Measurements from ENCODE around the gene PAMR1. TPM values are rescaled to one million over a fixed set of nuclear protein-coding genes. Genes with fewer than 3 reads are reported as not detected.

PAMR1 gene
- total RNA-seq, 1 experiment from 2014 or later, result 2.3 TPM

DNA sequence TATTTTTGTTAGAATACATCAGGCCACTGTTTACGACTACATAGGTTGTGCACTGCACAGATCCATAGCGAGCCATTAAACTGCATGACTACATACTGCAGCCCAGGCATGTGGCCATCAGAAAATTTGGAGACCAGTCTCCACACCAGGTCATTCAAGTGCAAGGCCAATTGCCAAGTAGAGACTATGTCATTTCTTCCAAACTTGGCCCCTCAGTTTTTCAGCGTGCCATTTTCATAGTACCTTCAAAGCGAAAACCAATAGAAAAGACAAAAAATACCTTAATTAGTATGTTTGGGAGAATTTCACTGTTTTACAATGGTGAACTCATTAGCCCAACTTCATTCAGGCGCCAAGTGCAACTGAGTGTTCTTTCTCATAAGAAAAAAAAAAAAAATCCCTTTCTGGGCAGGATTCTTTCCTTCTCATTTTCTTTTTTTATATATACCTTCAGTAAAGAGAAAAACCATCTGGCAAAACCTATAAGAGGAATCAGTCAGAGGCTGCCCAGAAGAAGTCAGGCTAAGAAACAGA is 30.4 kb downstream of the PAMR1 start:
- Histone ChIP-seq H3K9me3 (replicated peaks) (no peaks in the 10 kb centered on the region), H3K27me3 (no peaks in the 10 kb centered on the region), H3K4me1 (no peaks in the 10 kb centered on the region), H3K4me3 (no peak overlapping the region), H3K27ac (no peak overlapping the region), H3K36me3 (no peaks in the 10 kb centered on the region)
- DNase-seq, result no peak

DNA sequence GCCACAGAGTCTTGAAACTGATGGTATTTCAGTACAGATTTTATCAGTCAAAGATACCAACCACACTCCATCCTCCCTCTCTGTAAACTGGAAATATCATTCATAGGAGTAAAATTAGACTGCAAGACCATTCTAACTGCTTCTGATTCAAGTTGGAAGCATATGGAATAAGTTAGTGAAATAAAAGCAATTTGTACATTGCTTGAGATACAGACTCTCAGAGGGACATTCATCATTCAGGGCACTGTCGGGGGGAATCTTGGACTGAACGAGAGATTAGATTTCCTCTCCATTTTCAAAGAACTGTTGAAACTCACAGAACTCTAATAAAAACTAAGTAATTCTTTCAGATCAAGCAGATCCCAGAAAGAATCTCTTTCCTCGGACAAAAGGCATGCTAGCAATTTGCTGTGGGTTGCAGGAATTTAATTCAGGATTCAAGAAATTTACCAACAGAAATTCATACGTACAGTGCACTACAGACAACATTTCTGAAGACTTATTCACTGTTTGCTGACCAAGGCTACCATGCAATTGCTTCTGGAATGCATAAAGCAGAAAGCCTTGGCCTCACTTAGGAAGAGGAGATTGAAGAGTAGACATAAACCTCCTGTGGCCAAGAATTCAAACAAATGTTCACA is 34.1 kb downstream of the PAMR1 start:
- no peaks in the 10 kb centered on the region for H3K4me1 ChIP-seq
- H3K4me3 ChIP-seq, result no peak overlapping the region
- no peak for DNase-seq
- no peaks in the 10 kb centered on the region for H3K9me3 ChIP-seq (replicated peaks)
- H3K27me3 ChIP-seq, result no peaks in the 10 kb centered on the region
- no peak overlapping the region; the same call in 1 of the 2 replicates for H3K27ac ChIP-seq
- no peaks in the 10 kb centered on the region for H3K36me3 ChIP-seq

DNA sequence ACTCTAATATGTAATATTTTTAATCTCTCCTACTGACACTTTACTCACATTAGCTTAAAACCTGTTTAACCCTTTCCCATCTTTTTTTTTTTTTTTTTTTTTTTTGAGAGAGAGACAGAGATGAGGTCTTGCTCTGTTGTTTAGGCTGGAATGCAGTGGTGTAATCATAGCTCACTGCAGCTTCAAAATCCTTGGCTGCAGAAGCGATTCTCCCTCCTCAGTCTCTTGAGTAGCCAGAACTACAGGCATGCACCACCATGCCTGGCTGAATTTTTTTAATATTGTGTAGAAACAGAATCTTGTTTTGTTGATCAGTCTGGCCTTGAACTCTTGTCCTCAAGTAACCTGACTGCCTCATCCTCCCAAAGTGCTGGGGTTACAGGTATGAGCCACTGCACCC is 37.3 kb downstream of the PAMR1 start:
- Histone ChIP-seq H3K4me3 (no peak overlapping the region), H3K27me3 (no peaks in the 10 kb centered on the region), H3K4me1 (no peaks in the 10 kb centered on the region), H3K27ac (no peak overlapping the region), H3K36me3 (no peaks in the 10 kb centered on the region), H3K9me3 (replicated peaks) (no peaks in the 10 kb centered on the region)
- no peak for DNase-seq

DNA sequence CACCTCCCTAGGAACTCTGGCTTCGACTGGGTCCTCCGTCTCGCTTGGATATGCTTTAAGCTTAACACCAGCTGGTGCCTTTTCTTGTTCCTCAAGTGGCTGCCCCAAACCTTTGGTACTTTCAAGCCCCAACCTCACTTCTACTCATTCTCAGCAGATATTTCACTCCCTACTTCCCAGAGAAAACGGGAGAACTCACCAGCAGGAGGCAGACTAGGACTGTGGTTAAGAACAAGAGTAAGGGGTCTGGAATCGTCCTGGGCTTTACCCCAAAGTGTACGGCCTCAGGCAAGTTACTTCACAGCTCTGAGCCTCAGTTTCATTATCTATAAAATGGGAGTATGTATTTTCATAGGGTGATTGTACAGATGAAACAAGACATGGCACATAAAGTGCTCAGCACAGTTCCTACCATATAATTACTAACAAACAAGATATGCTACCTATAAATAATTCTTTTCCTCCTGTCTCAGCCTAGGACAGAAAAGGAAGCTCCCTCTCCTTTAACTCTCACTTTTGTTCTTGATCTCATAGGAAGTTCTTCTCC is 37.8 kb downstream of the PAMR1 start:
- Histone ChIP-seq H3K36me3 (no peaks in the 10 kb centered on the region), H3K9me3 (replicated peaks) (no peaks in the 10 kb centered on the region), H3K4me1 (no peaks in the 10 kb centered on the region), H3K4me3 (no peak overlapping the region), H3K27ac (no peak overlapping the region), H3K27me3 (no peaks in the 10 kb centered on the region)
- peak; percentile 61 to 68 for DNase-seq

DNA sequence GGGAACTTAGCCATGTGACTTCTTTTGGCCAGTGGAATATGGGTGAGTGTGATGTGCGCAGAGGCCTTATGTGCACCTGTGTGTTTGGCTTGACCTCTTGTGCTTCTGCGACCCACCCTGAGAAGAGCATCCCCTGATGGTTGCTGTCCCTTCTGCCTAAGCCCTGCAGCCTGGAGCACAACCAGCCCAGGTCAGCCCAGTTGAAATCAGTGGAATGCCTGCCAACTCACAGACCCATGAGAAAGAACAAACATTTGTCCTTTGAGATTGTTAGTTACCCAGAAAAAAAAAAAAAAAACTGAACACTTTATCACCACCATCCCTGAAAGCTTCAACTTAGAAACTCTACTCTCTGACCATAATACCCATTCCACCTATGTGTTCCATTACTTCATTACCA is 38.5 kb downstream of the PAMR1 start:
- no peak overlapping the region for H3K27ac ChIP-seq
- H3K36me3 ChIP-seq, result no peaks in the 10 kb centered on the region
- H3K4me1 ChIP-seq, result no peaks in the 10 kb centered on the region
- H3K4me3 ChIP-seq, result no peak overlapping the region
- H3K27me3 ChIP-seq, result no peaks in the 10 kb centered on the region
- H3K9me3 ChIP-seq (replicated peaks), result no peaks in the 10 kb centered on the region
- no peak for DNase-seq

DNA sequence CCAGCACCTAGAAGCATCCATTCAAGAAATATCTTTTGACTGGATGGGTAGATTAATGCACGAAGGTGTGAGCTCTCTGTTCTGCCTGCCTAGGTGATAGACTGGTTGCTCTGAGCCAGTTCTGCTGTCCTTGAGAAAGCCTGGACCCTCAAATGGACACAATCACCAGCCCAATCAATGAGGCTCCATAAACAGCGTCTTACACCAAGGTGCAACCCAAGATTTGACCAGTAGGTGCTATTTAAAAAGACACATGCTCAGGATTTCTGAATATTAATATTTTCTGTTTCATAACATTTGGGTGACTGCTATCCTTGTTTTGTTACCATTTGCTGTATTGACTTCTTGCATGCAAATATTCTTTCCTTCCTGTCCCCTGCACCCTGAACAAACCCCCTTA is 39.0 kb downstream of the PAMR1 start:
- Histone ChIP-seq H3K27me3 (no peaks in the 10 kb centered on the region), H3K9me3 (replicated peaks) (no peaks in the 10 kb centered on the region)
- no peak for DNase-seq

DNA sequence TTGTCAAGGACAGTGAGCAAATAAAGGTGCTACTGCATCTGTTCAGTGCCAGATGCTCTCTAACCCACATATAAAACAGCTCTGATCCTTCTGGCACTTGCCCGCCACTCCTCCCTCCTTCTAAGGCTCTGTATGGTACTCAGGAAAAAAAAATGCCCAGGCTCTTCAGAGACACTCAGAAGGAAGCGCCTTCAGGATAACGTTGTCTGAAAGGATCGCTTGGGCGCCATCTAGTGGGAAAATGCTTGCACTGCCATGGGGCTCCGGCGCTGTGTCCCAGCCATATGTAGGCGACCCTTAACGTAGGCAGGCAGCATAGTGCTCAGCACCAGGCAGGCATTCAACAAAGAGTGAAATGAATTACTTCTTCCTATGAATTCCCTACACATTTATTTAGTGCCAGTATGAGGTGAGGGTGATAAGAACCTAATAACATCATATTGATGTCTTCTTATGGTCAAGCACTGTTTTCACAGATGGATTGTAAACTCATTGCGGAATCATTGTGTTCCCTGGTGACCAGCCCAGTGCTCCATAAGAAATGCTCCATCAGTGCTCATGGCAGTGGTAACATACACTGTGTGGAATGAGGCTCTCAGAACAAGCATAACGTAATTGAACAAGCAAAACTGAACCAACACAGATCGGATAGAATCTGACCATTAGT is 39.6 kb downstream of the PAMR1 start:
- no peaks in the 10 kb centered on the region for H3K9me3 ChIP-seq (replicated peaks)
- no peak overlapping the region for H3K27ac ChIP-seq
- H3K4me3 ChIP-seq, result no peak overlapping the region
- DNase-seq, result peak; percentile 66 to 86
- no peaks in the 10 kb centered on the region for H3K4me1 ChIP-seq
- no peaks in the 10 kb centered on the region for H3K36me3 ChIP-seq
- H3K27me3 ChIP-seq, result no peaks in the 10 kb centered on the region

More for the DNA sequence above, 39.0 kb downstream of the PAMR1 start:
- no peak overlapping the region for H3K4me3 ChIP-seq
- H3K36me3 ChIP-seq, result no peaks in the 10 kb centered on the region
- H3K4me1 ChIP-seq, result no peaks in the 10 kb centered on the region
- H3K27ac ChIP-seq, result no peak overlapping the region

DNA sequence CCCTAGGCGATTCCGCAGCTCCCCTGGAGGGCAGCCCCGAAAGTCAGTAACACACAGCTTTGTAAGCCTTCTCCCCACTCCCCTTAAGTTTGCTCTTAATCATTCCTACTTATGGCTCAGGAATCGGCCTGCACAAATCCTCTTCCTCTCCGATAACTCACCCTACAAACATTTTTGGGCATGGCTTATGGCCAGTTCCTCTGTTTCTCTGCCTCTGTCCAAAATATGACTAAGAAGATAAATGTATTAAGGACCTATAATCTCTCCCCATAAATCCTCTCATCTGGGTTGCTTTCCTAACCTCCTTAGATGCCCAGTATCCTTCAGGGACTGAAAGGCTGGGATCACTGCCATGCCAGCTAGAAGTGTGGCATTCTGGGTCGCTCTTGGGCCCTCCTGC is 41.0 kb downstream of the PAMR1 start:
- no peak overlapping the region for H3K27ac ChIP-seq
- no peak overlapping the region for H3K4me3 ChIP-seq
- H3K36me3 ChIP-seq, result no peaks in the 10 kb centered on the region
- H3K27me3 ChIP-seq, result no peaks in the 10 kb centered on the region
- no peaks in the 10 kb centered on the region for H3K4me1 ChIP-seq
- no peaks in the 10 kb centered on the region for H3K9me3 ChIP-seq (replicated peaks)
- DNase-seq, result no peak

DNA sequence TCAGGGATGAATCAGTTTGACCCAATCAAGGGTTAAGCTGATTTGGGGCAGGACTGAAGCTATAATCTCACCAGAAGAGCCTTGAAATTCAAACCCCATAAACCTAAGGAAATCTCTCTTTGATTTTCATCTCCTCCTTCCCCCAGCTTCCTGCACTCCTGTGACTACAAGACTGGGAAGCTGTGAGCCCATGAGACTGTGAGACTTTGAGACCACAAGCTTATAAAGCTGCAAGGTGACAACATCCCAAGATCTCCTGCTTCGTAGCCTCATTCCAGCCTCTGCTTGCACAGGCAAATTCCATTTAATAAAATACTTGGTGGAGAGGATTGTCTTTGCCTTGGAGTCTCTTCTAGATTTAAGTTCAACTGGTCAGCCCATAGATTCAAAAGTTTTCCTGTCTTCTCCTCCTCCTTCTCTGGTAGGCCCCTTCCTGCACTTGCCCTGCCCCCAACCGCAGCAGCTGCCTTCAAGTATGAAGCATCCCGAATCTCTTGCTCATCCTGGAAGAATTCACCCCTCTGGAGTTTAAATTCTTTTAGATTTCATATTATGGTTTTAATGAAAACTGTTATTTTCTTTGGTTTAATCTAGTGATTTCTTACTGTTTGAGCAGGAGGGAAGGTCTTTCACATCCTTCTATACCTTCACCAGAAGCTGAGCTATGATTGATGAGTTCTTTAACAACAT is 42.1 kb downstream of the PAMR1 start:
- no peaks in the 10 kb centered on the region for H3K36me3 ChIP-seq
- H3K4me1 ChIP-seq, result no peaks in the 10 kb centered on the region
- no peak overlapping the region for H3K27ac ChIP-seq
- H3K9me3 ChIP-seq (replicated peaks), result no peaks in the 10 kb centered on the region
- DNase-seq, result no peak
- no peak overlapping the region for H3K4me3 ChIP-seq
- H3K27me3 ChIP-seq, result no peaks in the 10 kb centered on the region

DNA sequence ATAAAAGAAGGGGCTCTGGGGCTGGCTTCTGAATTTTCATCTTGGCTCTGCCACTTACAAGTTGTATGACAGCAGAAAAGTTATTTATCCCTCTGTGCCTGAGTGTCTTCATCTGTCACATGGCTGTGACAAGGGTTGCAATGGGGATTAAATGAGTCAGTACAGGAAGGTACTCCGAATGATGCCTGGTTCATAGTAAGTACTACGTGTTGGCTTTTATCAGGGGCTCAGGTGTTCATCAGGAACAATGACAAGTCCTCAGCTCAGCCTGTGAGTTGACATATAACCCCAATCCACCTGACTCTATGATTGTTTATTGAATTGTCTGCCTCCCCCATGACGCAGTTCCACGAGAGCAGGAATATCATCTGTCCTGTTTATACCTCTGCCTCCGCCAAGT is 45.7 kb downstream of the PAMR1 start:
- Histone ChIP-seq H3K4me1 (no peaks in the 10 kb centered on the region), H3K4me3 (no peak overlapping the region), H3K27me3 (no peaks in the 10 kb centered on the region), H3K9me3 (replicated peaks) (no peaks in the 10 kb centered on the region), H3K36me3 (no peaks in the 10 kb centered on the region), H3K27ac (no peak overlapping the region)
- DNase-seq, result no peak

DNA sequence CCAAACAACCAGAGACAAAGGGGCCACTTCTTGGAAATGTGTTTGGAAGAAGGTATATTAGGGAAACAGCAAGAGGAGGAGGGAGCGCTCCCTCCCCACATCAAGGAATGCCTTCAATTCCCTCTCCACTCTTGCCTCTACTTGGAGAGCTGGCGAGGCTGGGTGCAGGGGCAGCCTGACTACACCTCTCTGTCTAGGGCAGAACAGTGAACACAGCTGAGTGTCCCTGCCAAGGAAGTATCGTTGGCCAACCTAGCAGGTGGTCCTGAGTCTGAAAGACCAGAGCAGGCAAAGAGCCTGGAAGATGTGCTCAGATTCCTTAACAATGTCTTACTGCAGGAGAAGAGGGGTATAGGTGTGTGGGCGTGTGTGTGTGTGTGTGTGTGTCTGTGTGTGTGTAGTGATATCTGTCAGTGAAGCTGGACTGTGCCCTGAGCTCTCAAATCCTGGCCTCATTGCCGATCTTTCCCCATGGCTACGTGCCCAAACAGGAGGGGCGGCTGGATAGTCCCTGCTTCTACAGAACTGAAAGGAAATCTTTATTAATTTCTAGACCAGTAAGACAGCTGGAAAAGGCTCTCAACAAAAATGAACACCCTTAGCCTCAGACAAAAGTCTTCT is 46.8 kb downstream of the PAMR1 start:
- peak in 1 of 2 experiments; percentile 22 for DNase-seq
- no peaks in the 10 kb centered on the region for H3K9me3 ChIP-seq (replicated peaks)
- no peaks in the 10 kb centered on the region for H3K27me3 ChIP-seq

DNA sequence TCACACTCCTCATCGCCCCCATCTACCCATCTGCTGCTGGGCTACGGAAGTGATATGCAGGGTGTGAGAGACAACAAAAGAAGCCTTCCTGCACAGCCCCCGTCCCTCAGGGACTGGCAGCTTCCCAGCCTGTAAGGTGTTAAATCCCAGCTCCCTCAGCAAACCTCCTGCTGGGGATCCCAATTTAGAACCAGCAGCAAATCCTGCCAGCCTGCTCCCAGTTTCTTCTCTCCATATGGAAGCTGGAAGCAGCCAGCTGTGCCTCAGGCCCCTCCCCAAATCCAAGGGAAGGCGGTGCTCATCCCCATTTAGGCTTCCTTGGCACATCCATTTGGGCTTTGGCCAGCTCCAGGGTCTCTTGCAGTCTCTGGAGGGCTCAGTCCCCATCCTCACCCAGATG is 47.5 kb downstream of the PAMR1 start:
- no peaks in the 10 kb centered on the region for H3K9me3 ChIP-seq (replicated peaks)
- no peak overlapping the region for H3K4me3 ChIP-seq
- no peak overlapping the region for H3K27ac ChIP-seq
- H3K4me1 ChIP-seq, result no peaks in the 10 kb centered on the region
- H3K27me3 ChIP-seq, result no peaks in the 10 kb centered on the region
- DNase-seq, result peak; percentile 12 to 36
- H3K36me3 ChIP-seq, result no peaks in the 10 kb centered on the region

More for the DNA sequence above, 46.8 kb downstream of the PAMR1 start:
- no peak overlapping the region for H3K27ac ChIP-seq
- H3K36me3 ChIP-seq, result no peaks in the 10 kb centered on the region
- no peaks in the 10 kb centered on the region for H3K4me1 ChIP-seq
- H3K4me3 ChIP-seq, result no peak overlapping the region

DNA sequence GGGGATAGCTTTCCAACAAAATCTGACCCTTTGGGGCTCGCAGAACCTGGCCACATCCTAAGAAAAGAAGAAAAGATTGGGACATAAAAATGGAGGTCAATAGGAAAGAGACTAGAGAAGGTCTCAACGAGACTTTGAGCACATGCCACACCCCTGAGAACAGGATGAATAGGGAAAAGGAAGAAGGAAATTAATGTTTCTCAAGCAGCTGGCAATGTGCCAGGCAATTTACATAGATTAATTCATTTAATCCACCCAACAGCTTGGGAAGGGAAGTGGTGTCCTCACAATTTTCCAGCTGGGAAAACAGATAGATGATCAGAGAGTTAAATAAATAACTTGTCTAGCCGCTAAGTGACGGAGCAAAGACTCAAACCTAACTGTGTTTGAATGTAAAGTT is 50.7 kb downstream of the PAMR1 start:
- no peaks in the 10 kb centered on the region for H3K27me3 ChIP-seq
- H3K4me3 ChIP-seq, result no peak overlapping the region
- H3K9me3 ChIP-seq (replicated peaks), result no peaks in the 10 kb centered on the region
- H3K36me3 ChIP-seq, result no peaks in the 10 kb centered on the region
- no peak for DNase-seq
- no peaks in the 10 kb centered on the region for H3K4me1 ChIP-seq
- H3K27ac ChIP-seq, result no peak overlapping the region

DNA sequence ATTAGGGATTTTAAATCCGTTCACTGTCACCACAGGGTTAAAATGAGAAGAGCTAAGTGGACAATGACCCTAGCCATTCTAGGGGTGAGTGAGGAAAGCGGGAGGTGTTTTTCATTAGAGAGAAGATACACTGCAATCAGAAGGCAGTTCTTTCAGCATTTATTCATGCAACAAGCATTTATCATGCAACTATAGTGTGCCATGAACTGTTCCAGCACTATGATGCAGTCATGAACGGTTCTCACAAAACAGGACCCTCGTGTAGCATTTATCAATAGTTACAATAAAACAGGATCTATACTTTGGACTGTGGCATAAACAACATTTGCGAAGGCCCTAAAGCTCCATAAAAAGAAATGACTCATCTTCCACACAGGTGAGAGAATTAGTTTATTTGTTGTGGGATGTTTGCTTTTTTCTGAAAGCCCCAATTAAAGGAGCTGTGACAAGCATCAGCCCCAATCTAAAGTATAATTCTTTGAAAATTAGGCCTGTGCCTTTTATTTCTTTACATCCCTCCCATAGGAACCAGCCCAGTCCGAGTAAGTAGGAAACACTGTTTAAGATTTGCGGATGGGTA is 51.5 kb downstream of the PAMR1 start:
- Histone ChIP-seq H3K27ac (no peak overlapping the region), H3K36me3 (no peaks in the 10 kb centered on the region), H3K4me1 (no peaks in the 10 kb centered on the region), H3K27me3 (no peaks in the 10 kb centered on the region), H3K9me3 (replicated peaks) (no peaks in the 10 kb centered on the region), H3K4me3 (no peak overlapping the region)
- no peak for DNase-seq
